Neural cell (in vitro differentiated cells): ENCODE results near the gene PARD3B. TPM values are rescaled to one million over a fixed set of nuclear protein-coding genes. Genes with fewer than 3 reads are reported as not detected.

ENCODE experiments used
- H2AFZ ChIP-seq: fragments of 200-600, 300-800 bp; sonication (generic), shearing (Covaris generic); 2 replicates; pipeline ENCODE4 v1.6.0; 2014; ENCODE audit warnings: low read depth, mild to moderate bottlenecking, antibody characterized with exemption, low read length, moderate library complexity
- H3F3A ChIP-seq: fragments of 200-600 bp; shearing (Covaris generic); 2 replicates; pipeline ENCODE4 v1.6.1; 2016; ENCODE audit warnings: mild to moderate bottlenecking, moderate library complexity, mixed read lengths, antibody characterized with exemption, low read length; ENCODE audit not compliant: insufficient read depth, poor library complexity, severe bottlenecking
- H3K27ac ChIP-seq: fragments of 200-600, 300-800 bp; sonication (generic), shearing (Covaris generic); 2 replicates; pipeline ENCODE4 v1.5.1; 2014; ENCODE audit warnings: mild to moderate bottlenecking, low read length, moderate library complexity
- H3K27me3 ChIP-seq: fragments of 300-800, 200-600 bp; sonication (generic), shearing (Covaris generic); 2 replicates; pipeline ENCODE4 v1.6.0; 2014; ENCODE audit warnings: mild to moderate bottlenecking, low read depth, low read length, moderate library complexity; ENCODE audit not compliant: insufficient read depth
- H3K36me3 ChIP-seq: fragments of 300-800, 200-600 bp; sonication (generic), shearing (Covaris generic); 2 replicates; pipeline ENCODE4 v1.5.1; 2014; ENCODE audit warnings: mild to moderate bottlenecking, antibody characterized with exemption, low read length, moderate library complexity; ENCODE audit not compliant: insufficient read depth
- H3K4me2 ChIP-seq: fragments of 300-800, 200-600 bp; sonication (generic), shearing (Covaris generic); 2 replicates; pipeline ENCODE4 v1.6.0; 2014; ENCODE audit warnings: mild to moderate bottlenecking, low read length
- H3K4me3 ChIP-seq: fragments of 300-800, 200-600 bp; sonication (generic), shearing (Covaris generic); 2 replicates; pipeline ENCODE4 v1.5.1; 2014; ENCODE audit warnings: mild to moderate bottlenecking, low read length, moderate library complexity
- H3K79me2 ChIP-seq: fragments of 200-600 bp; shearing (Covaris generic); replicated peaks from 2 replicates; pipeline ENCODE4 v1.6.0; 2014; ENCODE audit warnings: mild to moderate bottlenecking, low read length, moderate library complexity; ENCODE audit not compliant: insufficient read depth
- H3K9ac ChIP-seq: fragments of 300-800, 200-600 bp; sonication (generic), shearing (Covaris generic); 2 replicates; pipeline ENCODE4 v1.6.1; 2016; ENCODE audit warnings: mild to moderate bottlenecking, low read length, mixed read lengths
- H3K9me2 ChIP-seq: fragments of 200-600 bp; shearing (Covaris generic); 2 replicates; pipeline ENCODE4 v1.6.1; 2016; ENCODE audit warnings: mild to moderate bottlenecking, low read length, mixed read lengths; ENCODE audit not compliant: insufficient read depth
- H3K9me3 ChIP-seq: fragments of 200-600, 300-800 bp; sonication (generic), shearing (Covaris generic); 2 replicates; pipeline ENCODE4 v1.6.1; 2016; ENCODE audit warnings: mild to moderate bottlenecking, mixed run types, low read length, moderate library complexity, mixed read lengths
- H4K20me1 ChIP-seq: fragments of 200-600 bp; shearing (Covaris generic); 2 replicates; pipeline ENCODE4 v1.6.1; 2016; ENCODE audit warnings: mild to moderate bottlenecking, mixed run types; ENCODE audit not compliant: insufficient read depth
- CTCF ChIP-seq: fragments of 450-650 bp; IDR thresholded peaks from 2 replicates; pipeline ENCODE4 v1.5.1; 2014; ENCODE audit warnings: antibody characterized with exemption, mild to moderate bottlenecking, moderate library complexity; ENCODE audit not compliant: poor library complexity, severe bottlenecking
- EP300 ChIP-seq: fragments of 450-650 bp; conservative IDR thresholded peaks from 2 replicates; pipeline ENCODE4 v1.6.1; 2014; ENCODE audit warnings: antibody characterized with exemption, mild to moderate bottlenecking, moderate library complexity; ENCODE audit not compliant: poor library complexity, severe bottlenecking
- EZH2 ChIP-seq: fragments of 200-600, 300-800 bp; shearing (Covaris generic), sonication (generic); IDR thresholded peaks from 2 replicates; pipeline ENCODE4 v1.6.1; 2014; ENCODE audit warnings: antibody characterized with exemption, low read length, borderline replicate concordance, mild to moderate bottlenecking; ENCODE audit not compliant: insufficient read depth, poor library complexity, severe bottlenecking
- MXI1 ChIP-seq: fragments of 450-650 bp; conservative IDR thresholded peaks from 2 replicates; pipeline ENCODE4 v1.6.1; 2014; ENCODE audit warnings: antibody characterized with exemption, mild to moderate bottlenecking; ENCODE audit not compliant: poor library complexity, severe bottlenecking
- POLR2AphosphoS5 ChIP-seq: IDR thresholded peaks from 2 replicates; pipeline ENCODE4 v1.6.1; 2012
- RAD21 ChIP-seq: fragments of 450-650 bp; conservative IDR thresholded peaks from 2 replicates; pipeline ENCODE4 v1.6.1; 2014; ENCODE audit warnings: antibody characterized with exemption, mild to moderate bottlenecking, moderate library complexity
- REST ChIP-seq: IDR thresholded peaks from 2 replicates; pipeline ENCODE4 v1.6.1; 2012; ENCODE audit warnings: borderline replicate concordance
- SMC3 ChIP-seq: fragments of 450-650 bp; conservative IDR thresholded peaks from 2 replicates; pipeline ENCODE4 v1.6.1; 2014; ENCODE audit warnings: antibody characterized with exemption, mild to moderate bottlenecking, moderate library complexity; ENCODE audit not compliant: poor library complexity
- TAF1 ChIP-seq: IDR thresholded peaks from 2 replicates; pipeline ENCODE4 v1.6.1; 2012; ENCODE audit warnings: low read depth
- polyA plus RNA-seq: library from polyadenylated mRNA; depleted of rRNA; stranded (reverse); fragments of >200 nt; gene quantifications from 2 replicates; pipeline ENCODE4 v1.2.3, GENCODE V29; 2014

Gene PARD3B
- polyA plus RNA-seq, 1 donor from 2014 or later = 0.54 TPM

GRCh38 chr2:205387350-205388055 is 842.2 kb downstream of the PARD3B start:
- H3F3A ChIP-seq = no peaks in the 10 kb centered on the region
- no peaks in the 10 kb centered on the region for H3K27me3 ChIP-seq
- H3K4me3 ChIP-seq = no peak overlapping the region
- H3K27ac ChIP-seq = no peak overlapping the region
- H3K9me2 ChIP-seq = no peaks in the 10 kb centered on the region
- no peaks in the 10 kb centered on the region for H3K9me3 ChIP-seq
- no peaks in the 10 kb centered on the region for H3K79me2 ChIP-seq
- H2AFZ ChIP-seq = no peak overlapping the region
- no peak overlapping the region for H3K9ac ChIP-seq
- no peaks in the 10 kb centered on the region for H3K36me3 ChIP-seq
- H3K4me2 ChIP-seq = no peak overlapping the region
- TF ChIP-seq MXI1 (no peak), CTCF (no peak), TAF1 (no peak), RAD21 (no peak), EP300 (no peak), EZH2 (no peak), REST (no peak), SMC3 (no peak), POLR2AphosphoS5 (no peak)
- no peaks in the 10 kb centered on the region for H4K20me1 ChIP-seq

- Histone ChIP-seq H3K36me3 (no peaks in the 10 kb centered on the region), H3K9me3 (no peaks in the 10 kb centered on the region), H3K4me2 (no peak overlapping the region), H3K27ac (no peak overlapping the region), H3K9ac (no peak overlapping the region), H2AFZ (no peak overlapping the region), H3K9me2 (no peaks in the 10 kb centered on the region), H3K79me2 (no peaks in the 10 kb centered on the region), H4K20me1 (no peaks in the 10 kb centered on the region), H3K4me3 (no peak overlapping the region), H3K27me3 (no peaks in the 10 kb centered on the region), H3F3A (no peaks in the 10 kb centered on the region)
- TF ChIP-seq TAF1 (no peak), EZH2 (no peak), MXI1 (no peak), SMC3 (no peak), REST (no peak), CTCF (no peak)
Measured at GRCh38 chr2:205390866-205391265, 845.6 kb downstream of the PARD3B start.
